KMS-11 (cell line): Measurements from ENCODE around the gene HDHD2.

Source experiments
- H2AFZ ChIP-seq: fragments of 200-600 bp; sonication (generic); 2 replicates; pipeline ENCODE4 v1.6.1; 2016; ENCODE audit warnings: antibody characterized with exemption, mixed run types, low read depth
- H3K27ac ChIP-seq: fragments of 200-600 bp; sonication (generic); 2 replicates; pipeline ENCODE4 v1.6.1; 2016; ENCODE audit warnings: mild to moderate bottlenecking, mixed run types
- H3K27me3 ChIP-seq: fragments of 200-600 bp; sonication (generic); 2 replicates; pipeline ENCODE4 v1.6.1; 2017; ENCODE audit warnings: mild to moderate bottlenecking, low read depth, mixed run types, moderate library complexity; ENCODE audit not compliant: insufficient read depth
- H3K36me3 ChIP-seq: fragments of 200-600 bp; sonication (generic); 2 replicates; pipeline ENCODE4 v1.6.1; 2017; ENCODE audit warnings: mild to moderate bottlenecking, mixed run types; ENCODE audit not compliant: insufficient read depth
- H3K4me1 ChIP-seq: fragments of 200-600 bp; sonication (generic); 2 replicates; pipeline ENCODE4 v1.6.1; 2016; ENCODE audit warnings: mild to moderate bottlenecking, low read depth, mixed run types; ENCODE audit not compliant: poor library complexity, severe bottlenecking
- H3K4me2 ChIP-seq: fragments of 200-600 bp; sonication (generic); 2 replicates; pipeline ENCODE4 v1.7.0; 2016; ENCODE audit warnings: mild to moderate bottlenecking, mixed run types
- H3K4me3 ChIP-seq: fragments of 200-600 bp; sonication (generic); IDR thresholded peaks from 2 replicates; pipeline ENCODE4 v1.6.1; 2017; ENCODE audit warnings: low read depth, low read length, mixed read lengths; ENCODE audit not compliant: insufficient read depth
- H3K79me2 ChIP-seq: fragments of 200-600 bp; sonication (generic); 2 replicates; pipeline ENCODE4 v1.6.1; 2016; ENCODE audit warnings: low read depth, mixed run types; ENCODE audit not compliant: insufficient read depth
- H3K9ac ChIP-seq: fragments of 200-600 bp; sonication (generic); 2 replicates; pipeline ENCODE4 v1.6.1; 2016; ENCODE audit warnings: mild to moderate bottlenecking, mixed run types
- H4K20me1 ChIP-seq: fragments of 200-600 bp; sonication (generic); 2 replicates; pipeline ENCODE4 v1.6.1; 2016; ENCODE audit warnings: mild to moderate bottlenecking, mixed run types; ENCODE audit not compliant: insufficient read depth
- CTCF ChIP-seq: fragments of 200-600 bp; sonication (generic); conservative IDR thresholded peaks from 2 replicates; pipeline ENCODE4 v1.6.1; 2017; ENCODE audit warnings: low read depth, mild to moderate bottlenecking, antibody characterized with exemption, low read length, moderate library complexity, mixed read lengths

Gene HDHD2

GRCh38 chr18:47143153-47143552 lies 7.1 kb downstream of the HDHD2 start:
- Histone ChIP-seq H3K79me2 (peaks cover 28% of the 10 kb centered on the region; the same call in 1 of the 2 replicates), H3K9ac (no peak overlapping the region), H3K27me3 (no peaks in the 10 kb centered on the region), H3K27ac (no peak overlapping the region), H3K36me3 (no peaks in the 10 kb centered on the region), H3K4me3 (no peak overlapping the region), H4K20me1 (no peaks in the 10 kb centered on the region), H3K4me2 (no peak overlapping the region), H3K4me1 (no peaks in the 10 kb centered on the region), H2AFZ (no peak overlapping the region)
- no peak for TF ChIP-seq CTCF

- H4K20me1 ChIP-seq = no peaks in the 10 kb centered on the region
- H3K4me3 ChIP-seq = no peak overlapping the region
- no peak for TF ChIP-seq CTCF
- H3K79me2 ChIP-seq = peaks cover 28% of the 10 kb centered on the region; the same call in 1 of the 2 replicates
- no peaks in the 10 kb centered on the region for H3K4me1 ChIP-seq
- no peak overlapping the region for H2AFZ ChIP-seq
- H3K27me3 ChIP-seq = no peaks in the 10 kb centered on the region
- H3K36me3 ChIP-seq = no peaks in the 10 kb centered on the region
- no peak overlapping the region for H3K9ac ChIP-seq
- H3K4me2 ChIP-seq = no peak overlapping the region
- no peak overlapping the region for H3K27ac ChIP-seq
Observed at GRCh38 chr18:47141289-47141688, 9.0 kb downstream of the HDHD2 start.

- no peak overlapping the region for H3K4me2 ChIP-seq
- no peak for TF ChIP-seq CTCF
- no peak overlapping the region for H3K4me3 ChIP-seq
- H3K27me3 ChIP-seq = no peaks in the 10 kb centered on the region
- H2AFZ ChIP-seq = no peak overlapping the region
- H3K36me3 ChIP-seq = no peaks in the 10 kb centered on the region
- H3K79me2 ChIP-seq = no peaks in the 10 kb centered on the region
- H3K9ac ChIP-seq = no peak overlapping the region
- no peak overlapping the region for H3K27ac ChIP-seq
- no peaks in the 10 kb centered on the region for H3K4me1 ChIP-seq
- no peaks in the 10 kb centered on the region for H4K20me1 ChIP-seq
Observed at GRCh38 chr18:47121146-47121545, 29.2 kb downstream of the HDHD2 start.

- H4K20me1 ChIP-seq = no peaks in the 10 kb centered on the region
- no peaks in the 10 kb centered on the region for H3K4me1 ChIP-seq
- H3K79me2 ChIP-seq = no peaks in the 10 kb centered on the region
- H3K27me3 ChIP-seq = no peaks in the 10 kb centered on the region
- no peak overlapping the region for H2AFZ ChIP-seq
- H3K36me3 ChIP-seq = no peaks in the 10 kb centered on the region
- H3K4me3 ChIP-seq = no peak overlapping the region
- no peak for TF ChIP-seq CTCF
- no peak overlapping the region for H3K9ac ChIP-seq
- no peak overlapping the region for H3K4me2 ChIP-seq
- H3K27ac ChIP-seq = no peak overlapping the region
Observed at GRCh38 chr18:47120428-47120827, 29.9 kb downstream of the HDHD2 start.
